Measurements from ENCODE around the gene OBSCN.

The OBSCN gene

GRCh38 chr1:228275179-228275429 is 67.3 kb downstream of the OBSCN start:
- DNase-seq = no peak

GRCh38 chr1:228275430-228276173 is 67.8 kb downstream of the OBSCN start:
- DNase-seq = peak in 45 of 56 donors; percentile 9 to 75 (median 49)

GRCh38 chr1:228276174-228276831 is 68.5 kb downstream of the OBSCN start:
- no peak for DNase-seq

GRCh38 chr1:228276901-228277490 is 69.2 kb downstream of the OBSCN start:
- DNase-seq = no peak

GRCh38 chr1:228277491-228278431 is 69.9 kb downstream of the OBSCN start:
- no peak for DNase-seq

- no peak for DNase-seq
Measured at GRCh38 chr1:228278432-228278941, 70.6 kb downstream of the OBSCN start.

- DNase-seq = no peak
Measured at GRCh38 chr1:228279011-228279721, 71.3 kb downstream of the OBSCN start.

GRCh38 chr1:228279722-228280105 is 71.9 kb downstream of the OBSCN start:
- DNase-seq = no peak

- no peak for DNase-seq
Measured at GRCh38 chr1:228280106-228280901, 72.5 kb downstream of the OBSCN start.

- no peak for DNase-seq
Measured at GRCh38 chr1:228280961-228281591, 73.2 kb downstream of the OBSCN start.

- DNase-seq = no peak
Measured at GRCh38 chr1:228281631-228282328, 73.9 kb downstream of the OBSCN start.

- no peak for DNase-seq
Measured at GRCh38 chr1:228282329-228283042, 74.6 kb downstream of the OBSCN start.

- no peak for DNase-seq
Measured at GRCh38 chr1:228283043-228283371, 75.2 kb downstream of the OBSCN start.

- no peak for DNase-seq
Measured at GRCh38 chr1:228283476-228284147, 75.8 kb downstream of the OBSCN start.

- DNase-seq = no peak
Measured at GRCh38 chr1:228284148-228284495, 76.3 kb downstream of the OBSCN start.

- DNase-seq = no peak
Measured at GRCh38 chr1:228284521-228284920, 76.7 kb downstream of the OBSCN start.

GRCh38 chr1:228285661-228286504 is 78.0 kb downstream of the OBSCN start:
- no peak for DNase-seq

Measured in amygdala (tissue), 56 donors.